GM10248 (cell line): ENCODE results near the gene SPPL3.
A peak's percentile ranks its signal among the peaks of the same experiment; 100 is the strongest.

Source experiments
- CTCF ChIA-PET: fragments of 300-600 bp; sonication (Branson Sonifier 250); formaldehyde crosslinking; extraction: SDS; loops from one replicate; lab custom pipeline; 2021; ENCODE audit warnings: antibody characterized with exemption; lab: Yijun Ruan, JAX
- POLR2A ChIA-PET: fragments of 350-650 bp; sonication (Branson Sonifier 250); formaldehyde crosslinking; extraction: SDS; loops from one replicate; lab custom pipeline; 2020; ENCODE audit warnings: antibody characterized with exemption; lab: Yijun Ruan, JAX
- DNase-seq: peaks from one replicate; pipeline ENCODE4 v3.0.0; 2012; ENCODE audit errors: extremely low spot score
- TF ChIP-seq, protein P1 (sequence below): IDR thresholded peaks from 2 replicates; pipeline ENCODE4 v1.5.1; 2012; ENCODE audit warnings: mild to moderate bottlenecking, low read depth; ENCODE audit errors: extremely low read depth, missing control alignments, control extremely low read depth

SPPL3 gene

DNA sequence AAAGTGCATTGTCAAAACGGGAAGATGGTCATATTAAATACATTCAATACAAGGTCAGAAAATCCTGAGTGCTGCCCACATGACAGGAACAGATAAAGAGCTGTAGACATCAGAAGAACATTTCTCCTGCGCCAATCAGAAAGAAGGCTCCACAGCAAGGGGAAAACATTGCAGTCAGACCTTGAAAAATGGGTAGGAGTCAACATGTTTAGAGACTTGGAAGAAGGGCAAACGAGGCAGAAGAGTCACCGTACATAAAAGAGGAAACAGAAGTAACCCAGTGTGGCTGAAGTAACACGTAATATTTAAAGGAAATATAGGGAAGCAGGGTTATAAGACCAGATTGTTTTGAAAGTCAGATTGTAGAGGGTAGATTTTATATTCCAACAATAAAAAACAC, 11.9 kb downstream of the SPPL3 start:
- ChIA-PET POLR2A (interaction anchor here (0.6 to 0.7 kb wide), 2 partner anchors 271 to 334 kb away, joined by 4 to 6 read pairs; no protein-coding TSS in a partner anchor), CTCF (interaction anchor here (2.5 kb wide), 1 partner anchor 80 kb away, joined by 12 read pairs; no protein-coding TSS in a partner anchor)
- TF ChIP-seq, protein P1, sequence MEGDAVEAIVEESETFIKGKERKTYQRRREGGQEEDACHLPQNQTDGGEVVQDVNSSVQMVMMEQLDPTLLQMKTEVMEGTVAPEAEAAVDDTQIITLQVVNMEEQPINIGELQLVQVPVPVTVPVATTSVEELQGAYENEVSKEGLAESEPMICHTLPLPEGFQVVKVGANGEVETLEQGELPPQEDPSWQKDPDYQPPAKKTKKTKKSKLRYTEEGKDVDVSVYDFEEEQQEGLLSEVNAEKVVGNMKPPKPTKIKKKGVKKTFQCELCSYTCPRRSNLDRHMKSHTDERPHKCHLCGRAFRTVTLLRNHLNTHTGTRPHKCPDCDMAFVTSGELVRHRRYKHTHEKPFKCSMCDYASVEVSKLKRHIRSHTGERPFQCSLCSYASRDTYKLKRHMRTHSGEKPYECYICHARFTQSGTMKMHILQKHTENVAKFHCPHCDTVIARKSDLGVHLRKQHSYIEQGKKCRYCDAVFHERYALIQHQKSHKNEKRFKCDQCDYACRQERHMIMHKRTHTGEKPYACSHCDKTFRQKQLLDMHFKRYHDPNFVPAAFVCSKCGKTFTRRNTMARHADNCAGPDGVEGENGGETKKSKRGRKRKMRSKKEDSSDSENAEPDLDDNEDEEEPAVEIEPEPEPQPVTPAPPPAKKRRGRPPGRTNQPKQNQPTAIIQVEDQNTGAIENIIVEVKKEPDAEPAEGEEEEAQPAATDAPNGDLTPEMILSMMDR = no peak
- no peak for DNase-seq

GRCh38 chr12:120890963-120891362, 13.2 kb downstream of the SPPL3 start:
- no peak for DNase-seq
- TF ChIP-seq, protein P1 = no peak
- CTCF ChIA-PET = interaction anchor here (0.7 to 2.5 kb wide), 6 partner anchors 12 to 81 kb away, joined by 3 to 12 read pairs (median 4); partner anchors contain the start of gene SPPL3
- POLR2A ChIA-PET = interaction anchor here (1.3 kb wide), 1 partner anchor 12 kb away, joined by 4 read pairs; no protein-coding TSS in a partner anchor

- TF ChIP-seq, protein P1 = no peak
- ChIA-PET CTCF (interaction anchor here (0.9 to 3.5 kb wide), 7 partner anchors 9 to 40 kb away, joined by 3 to 21 read pairs (median 4); partner anchors contain the start of gene SPPL3), POLR2A (no interaction called here)
- DNase-seq = no peak
Measured at GRCh38 chr12:120887253-120888043, 16.7 kb downstream of the SPPL3 start.

GRCh38 chr12:120886199-120887018, 17.7 kb downstream of the SPPL3 start:
- ChIA-PET POLR2A (interaction anchor here (0.6 to 1.4 kb wide), 4 partner anchors 16 to 1426 kb away, joined by 3 to 7 read pairs (median 4); no protein-coding TSS in a partner anchor), CTCF (interaction anchor here (0.7 to 2.2 kb wide), 10 partner anchors 9 to 237 kb away, joined by 3 to 9 read pairs (median 4); no protein-coding TSS in a partner anchor)
- DNase-seq = peak; percentile 43
- TF ChIP-seq, protein P1 = no peak

DNA sequence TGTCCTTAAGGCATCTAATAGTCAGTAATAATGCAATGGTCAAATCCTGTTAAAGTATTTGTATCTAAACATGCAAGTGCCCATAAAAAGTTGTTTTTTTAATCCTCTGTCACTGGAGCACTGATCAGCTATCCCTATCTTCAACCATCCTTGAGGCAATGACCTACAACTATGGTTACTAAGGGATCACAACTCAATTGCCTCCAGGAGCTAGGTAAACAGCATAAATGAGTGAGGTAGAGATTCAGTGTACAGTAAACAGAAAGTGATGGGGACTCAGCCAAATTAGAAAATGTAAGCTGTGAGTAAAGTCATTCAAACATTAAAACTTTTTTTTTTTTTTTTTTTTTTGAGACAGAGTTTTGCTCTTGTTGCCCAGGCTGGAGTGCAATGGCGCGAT, 18.6 kb downstream of the SPPL3 start:
- DNase-seq = no peak
- CTCF ChIA-PET = interaction anchor here (0.7 to 2.2 kb wide), 6 partner anchors 9 to 30 kb away, joined by 3 to 9 read pairs (median 3); no protein-coding TSS in a partner anchor
- TF ChIP-seq, protein P1 = no peak
- POLR2A ChIA-PET = interaction anchor here (0.7 to 1.4 kb wide), 3 partner anchors 17 to 1427 kb away, joined by 3 to 6 read pairs (median 6); no protein-coding TSS in a partner anchor
